HG03064 (cell line): ENCODE data around the gene PRRC2B.
"Not testable (repeated sequence)": the region's sequence is repeated elsewhere in the genome, so short reads cannot be mapped to it uniquely, and the experiment has no call there.

ENCODE experiments used
- ATAC-seq: cut with Tn5 transposase; IDR thresholded peaks from one replicate; pipeline ENCODE4 v1.9.1; 2021; ENCODE audit warnings: low read depth; ENCODE audit not compliant: unreplicated experiment

The PRRC2B gene

DNA sequence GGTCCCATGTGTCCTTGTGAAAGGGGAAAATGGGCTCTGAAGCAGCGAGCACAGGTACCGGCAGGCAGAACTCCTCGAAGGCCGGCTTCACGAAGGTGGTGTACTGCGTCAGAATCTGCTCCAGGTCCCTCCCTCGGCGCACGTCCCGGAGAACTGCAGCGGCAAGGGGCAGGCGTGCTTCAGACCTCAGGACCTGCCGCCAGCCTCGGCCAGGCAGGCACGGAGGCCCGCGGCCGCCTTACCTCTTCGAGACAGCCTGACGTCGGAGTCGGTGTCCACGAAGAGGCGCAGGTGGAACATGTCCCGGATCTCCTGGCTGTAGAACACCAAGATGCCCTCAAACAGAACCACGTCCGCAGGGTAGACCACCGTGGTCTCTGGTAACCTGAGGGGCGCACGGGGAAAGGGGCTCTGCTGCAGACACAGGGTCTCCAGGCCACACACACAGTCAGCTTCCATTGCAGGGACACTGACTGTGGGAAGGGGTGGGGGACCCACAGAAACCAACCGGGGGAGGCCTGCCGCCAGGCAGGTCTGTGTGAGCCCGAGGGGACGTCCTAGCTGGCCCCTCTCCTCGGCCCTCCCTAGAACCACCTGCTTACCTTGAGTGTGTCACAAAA is 135.1 kb downstream of the PRRC2B start:
- no peak for ATAC-seq

DNA sequence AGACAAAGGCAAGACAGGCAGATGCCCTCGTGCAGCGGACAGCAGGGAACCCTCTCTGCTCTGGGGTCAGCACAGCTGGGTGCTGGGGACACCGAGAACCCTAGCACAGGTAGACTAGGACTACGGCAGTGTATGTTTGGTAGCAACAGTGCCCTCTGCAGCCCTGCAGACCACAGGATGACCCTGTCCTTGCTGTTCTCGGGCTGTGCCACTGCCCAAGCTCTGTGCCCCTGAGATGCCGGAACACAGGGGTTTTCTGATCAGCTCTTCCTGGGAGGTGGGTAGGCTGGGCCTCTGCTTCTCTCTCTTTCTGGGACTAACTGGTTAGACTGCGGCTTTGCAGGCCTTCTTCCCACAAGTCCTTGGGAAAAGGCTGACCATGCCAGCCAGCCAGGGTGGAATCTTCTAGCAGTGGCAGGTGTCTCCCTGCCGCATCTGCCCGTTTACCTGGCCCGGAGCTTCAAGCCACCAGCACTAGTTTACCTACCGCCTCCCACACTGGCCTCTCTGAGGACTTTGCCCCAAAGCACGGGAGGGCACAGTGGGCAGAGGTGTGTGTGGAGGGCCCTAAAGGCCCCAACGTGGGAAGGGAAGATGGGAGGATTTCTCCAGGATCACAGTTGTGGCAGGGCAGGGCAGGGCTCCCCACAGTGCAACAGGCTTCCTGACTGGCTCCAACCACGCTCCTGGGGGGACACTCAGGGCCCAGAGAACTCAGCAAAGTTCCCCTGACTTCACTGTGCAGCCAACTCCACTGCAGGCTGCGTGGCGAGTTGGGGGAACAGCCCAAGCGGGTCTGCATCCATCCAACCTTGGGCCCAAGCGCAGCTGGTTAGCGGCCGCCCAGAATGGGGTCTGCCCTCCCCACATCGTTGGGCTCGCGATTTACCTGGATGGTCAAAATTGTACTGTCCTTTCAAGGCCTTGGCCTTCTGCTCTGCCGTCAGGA is 136.0 kb downstream of the PRRC2B start:
- no peak for ATAC-seq

DNA sequence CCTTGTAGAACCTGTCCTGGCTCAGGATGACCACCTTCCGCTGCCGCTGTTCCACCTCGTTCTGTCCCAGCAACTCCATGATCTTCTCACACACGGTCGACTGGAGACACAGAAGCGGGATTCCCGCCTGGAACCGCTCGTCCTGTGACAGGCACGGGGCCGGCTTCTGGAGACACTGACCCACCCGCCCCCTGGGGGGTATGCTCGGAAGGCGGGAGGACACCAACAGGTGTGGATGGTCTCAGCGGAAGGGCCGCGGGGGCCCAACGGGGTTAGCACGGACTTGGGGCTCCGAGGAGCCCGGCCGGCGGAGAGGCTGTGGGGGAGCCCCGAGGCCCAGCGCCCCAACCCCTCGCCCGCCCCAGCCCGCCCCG is 136.6 kb downstream of the PRRC2B start:
- ATAC-seq, result peak; percentile 22

DNA sequence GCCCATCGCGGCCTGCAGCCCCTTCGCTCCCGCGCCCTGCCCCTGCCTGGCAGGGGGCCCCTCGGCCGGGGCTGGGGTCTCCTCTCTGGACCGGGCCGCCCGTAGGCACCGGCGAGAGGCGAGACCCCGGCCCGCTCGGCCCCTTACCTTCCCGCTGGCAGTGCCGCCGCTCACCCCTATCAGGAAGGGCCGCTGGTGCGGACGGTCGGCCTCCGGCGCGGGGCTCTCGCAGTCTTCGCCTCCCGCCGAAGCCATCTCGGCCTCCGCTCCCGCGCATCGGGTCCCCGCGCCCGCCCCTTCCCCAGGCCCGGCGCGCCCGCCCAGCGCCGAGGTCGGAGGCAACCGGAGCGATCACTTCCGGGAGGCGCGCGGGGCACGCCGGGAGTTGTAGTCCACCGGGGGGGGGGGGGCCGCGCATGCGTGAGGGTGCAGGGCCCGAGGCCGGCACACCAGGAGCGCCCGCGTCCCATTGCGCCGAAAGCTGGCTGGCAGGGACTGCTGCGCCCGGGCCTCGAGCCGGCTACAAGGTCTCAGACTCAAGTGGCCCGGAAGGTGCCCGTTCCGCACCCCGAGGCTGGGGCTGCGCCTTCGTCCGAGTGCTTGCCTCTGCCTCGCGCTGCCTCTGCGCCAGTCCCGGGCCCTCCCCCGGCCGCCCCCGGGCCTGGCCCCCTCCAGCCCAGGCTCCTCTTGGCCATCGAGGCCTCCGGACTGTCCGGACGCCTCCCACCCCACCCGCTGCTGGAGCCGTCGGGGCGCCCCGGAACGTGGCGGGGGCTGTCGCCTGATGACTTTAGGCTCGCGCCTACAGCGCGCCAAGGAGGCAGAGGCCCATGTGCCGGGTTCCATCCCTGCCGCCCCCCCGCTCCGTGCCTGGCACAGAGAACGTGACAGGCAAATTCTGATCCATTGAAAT is 137.3 kb downstream of the PRRC2B start, which contains the start of gene UCK1:
Gene UCK1, minus strand, starts transcription at position 344 of the 913 bp plus-strand sequence. Its CDS starts 89 bp downstream, at position 255.
- ATAC-seq, result peak; percentile 64

DNA sequence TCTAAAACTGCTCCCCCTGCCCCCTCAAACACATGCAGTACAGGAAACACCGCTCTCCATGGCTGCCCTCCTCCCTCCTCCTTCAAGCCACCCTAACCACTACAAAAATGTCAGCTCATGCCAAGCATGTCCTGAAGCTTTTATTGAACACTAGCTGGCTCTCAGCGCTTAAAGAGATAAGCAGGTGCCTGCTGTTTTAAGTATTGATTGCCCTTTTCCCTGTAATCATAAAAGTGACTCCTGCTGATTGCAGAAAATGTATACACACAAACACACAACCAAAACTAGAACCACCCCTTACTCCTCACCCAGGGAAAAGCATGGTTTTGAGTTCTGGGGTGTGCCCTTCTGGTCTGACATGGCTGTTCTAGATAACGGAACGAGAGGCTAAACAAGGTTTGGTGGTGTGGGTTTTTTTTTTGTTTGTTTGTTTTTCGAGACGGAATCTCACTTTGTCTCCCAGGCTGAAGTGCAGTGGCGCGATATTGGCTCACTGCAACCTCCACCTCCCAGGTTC is 140.9 kb downstream of the PRRC2B start:
- no peak for ATAC-seq

DNA sequence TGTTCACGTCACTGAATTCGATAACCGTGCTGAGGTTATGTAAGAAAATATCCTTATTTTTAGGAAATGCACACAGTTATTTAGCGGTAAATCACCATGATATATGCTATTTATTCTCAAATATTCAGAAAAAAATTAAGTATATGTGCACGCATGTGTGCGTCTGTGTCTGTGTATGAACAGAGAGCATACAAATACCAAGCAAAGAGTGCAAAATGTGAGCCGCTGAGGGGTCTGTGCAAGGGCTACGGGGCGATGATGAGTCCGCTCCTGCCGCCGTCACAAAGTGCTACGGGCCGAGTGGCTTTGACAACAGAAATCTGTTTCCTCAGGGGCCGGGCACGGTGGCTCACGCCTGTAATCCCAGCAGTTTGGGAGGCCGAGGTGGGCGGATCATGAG is 144.1 kb downstream of the PRRC2B start:
- ATAC-seq, result no peak

DNA sequence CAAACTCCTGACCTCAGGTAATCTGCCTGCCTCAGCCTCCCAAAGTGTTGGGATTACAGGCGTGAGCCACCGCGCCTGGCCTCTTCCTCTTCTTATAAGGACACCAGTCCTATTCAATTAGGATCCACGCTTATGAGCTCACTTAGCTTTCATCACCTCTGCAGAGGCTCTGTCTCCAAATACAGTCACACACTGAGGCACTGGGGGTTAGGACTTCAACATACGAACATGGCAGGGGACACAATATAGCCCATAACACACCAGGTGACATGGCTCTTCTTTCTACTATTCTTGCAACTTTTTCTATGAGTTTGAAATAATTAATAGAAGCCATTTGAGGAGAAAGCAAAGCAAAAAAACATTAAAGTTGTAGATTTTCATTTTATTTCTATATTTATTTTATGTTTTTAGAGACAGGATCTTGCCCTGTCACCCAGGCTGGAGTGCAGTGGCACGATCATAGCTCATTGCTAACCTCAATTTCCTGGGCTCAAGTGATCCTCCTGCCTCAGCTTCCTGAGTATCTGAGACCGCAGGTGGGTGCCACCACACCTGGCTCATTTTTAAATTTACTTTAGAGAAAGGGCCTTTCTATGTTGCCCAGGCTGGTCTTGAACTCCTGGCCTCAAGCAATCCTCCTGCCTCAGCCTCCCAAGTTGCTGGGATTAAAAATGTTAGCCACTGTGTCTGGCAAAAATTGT is 145.5 kb downstream of the PRRC2B start:
- no peak for ATAC-seq

DNA sequence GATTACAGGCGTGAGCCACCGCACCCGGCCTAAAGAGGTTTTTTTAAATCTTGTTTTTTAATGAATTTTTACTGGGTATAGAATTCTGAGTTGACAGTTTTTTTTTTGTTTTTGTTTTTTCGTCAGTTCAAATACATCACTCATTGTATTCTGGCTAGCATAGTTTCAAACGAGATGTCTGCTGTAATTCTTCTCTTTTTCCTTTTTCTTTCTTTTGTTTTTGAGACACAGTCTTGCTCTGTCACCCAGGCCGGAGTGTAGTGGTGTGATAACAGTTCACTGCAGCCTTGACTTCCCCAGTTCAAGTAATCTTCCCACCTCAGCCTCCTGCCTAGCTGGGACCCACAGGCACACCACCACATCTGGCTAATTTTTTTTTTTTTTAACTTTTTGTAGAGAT is 149.3 kb downstream of the PRRC2B start:
- no peak for ATAC-seq

DNA sequence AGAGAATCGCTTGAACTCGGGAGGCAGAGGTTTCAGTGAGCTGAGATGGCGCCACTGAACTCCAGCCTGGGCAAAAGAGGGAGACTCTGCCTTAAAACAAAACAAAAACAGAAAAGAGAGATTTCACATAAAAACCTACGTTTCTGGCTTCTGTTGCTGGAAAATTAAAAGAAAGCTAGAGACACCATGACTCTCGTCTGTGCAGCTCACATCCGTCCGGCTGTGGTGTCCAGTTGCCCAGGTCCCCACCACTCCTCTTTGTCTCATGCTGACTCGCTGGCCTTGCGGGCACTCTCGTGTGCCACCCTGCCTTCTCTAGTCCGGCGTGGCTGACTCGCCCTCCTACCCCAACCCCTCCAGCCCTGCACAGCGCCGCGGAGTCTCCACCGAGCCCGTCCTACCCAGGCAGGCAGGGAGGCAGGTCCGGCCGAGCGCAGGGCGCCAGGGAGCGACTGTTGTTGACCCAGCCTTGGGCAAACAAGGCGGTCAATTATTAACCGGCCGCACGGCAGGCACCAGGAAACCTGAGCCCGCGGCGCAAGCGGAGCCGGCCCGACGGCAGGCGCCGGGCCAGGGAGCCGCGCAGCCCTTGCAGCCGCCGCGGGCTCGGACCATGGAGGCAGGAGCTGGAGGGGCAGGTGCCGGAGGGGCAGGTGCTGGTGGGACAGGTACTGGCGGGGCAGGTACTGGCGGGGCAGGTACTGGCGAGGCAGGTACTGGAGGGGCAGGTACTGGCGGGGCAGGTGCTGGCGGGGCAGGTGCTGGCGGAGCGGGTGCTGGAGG is 151.3 kb downstream of the PRRC2B start, which contains the start of gene PRRT1B:
Gene PRRT1B, plus strand, starts transcription at position 521 of the 783 bp plus-strand sequence. Its CDS starts 93 bp downstream, at position 614.
- ATAC-seq, result no peak

DNA sequence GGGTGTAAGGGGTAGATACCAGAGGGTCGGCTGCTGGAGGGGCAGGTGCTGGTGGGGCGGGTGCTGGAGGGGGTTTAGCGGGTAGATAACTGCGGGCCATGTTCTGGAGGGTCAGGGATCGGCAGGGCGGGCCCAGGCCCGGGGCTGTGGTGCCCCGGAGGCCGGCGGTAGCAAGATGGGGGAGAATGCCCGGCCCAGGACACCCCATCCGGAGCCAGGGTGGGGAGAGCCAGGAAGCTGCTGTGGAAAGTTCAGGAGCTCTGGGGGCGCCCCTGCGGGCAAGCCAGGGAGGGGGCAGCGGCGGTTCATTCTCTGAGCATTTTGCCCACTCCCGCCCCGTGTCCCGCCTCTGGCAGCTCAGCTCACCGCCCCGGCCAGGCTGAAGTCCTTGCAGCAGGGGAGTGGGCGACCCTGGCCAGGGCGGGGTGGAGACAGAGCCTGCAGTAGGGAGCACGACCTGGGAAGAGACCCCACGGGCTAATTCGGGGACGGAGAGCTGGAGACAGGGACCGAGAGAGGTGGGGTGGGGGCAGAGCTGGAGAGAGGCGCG is 152.0 kb downstream of the PRRC2B start:
- ATAC-seq, result no peak

DNA sequence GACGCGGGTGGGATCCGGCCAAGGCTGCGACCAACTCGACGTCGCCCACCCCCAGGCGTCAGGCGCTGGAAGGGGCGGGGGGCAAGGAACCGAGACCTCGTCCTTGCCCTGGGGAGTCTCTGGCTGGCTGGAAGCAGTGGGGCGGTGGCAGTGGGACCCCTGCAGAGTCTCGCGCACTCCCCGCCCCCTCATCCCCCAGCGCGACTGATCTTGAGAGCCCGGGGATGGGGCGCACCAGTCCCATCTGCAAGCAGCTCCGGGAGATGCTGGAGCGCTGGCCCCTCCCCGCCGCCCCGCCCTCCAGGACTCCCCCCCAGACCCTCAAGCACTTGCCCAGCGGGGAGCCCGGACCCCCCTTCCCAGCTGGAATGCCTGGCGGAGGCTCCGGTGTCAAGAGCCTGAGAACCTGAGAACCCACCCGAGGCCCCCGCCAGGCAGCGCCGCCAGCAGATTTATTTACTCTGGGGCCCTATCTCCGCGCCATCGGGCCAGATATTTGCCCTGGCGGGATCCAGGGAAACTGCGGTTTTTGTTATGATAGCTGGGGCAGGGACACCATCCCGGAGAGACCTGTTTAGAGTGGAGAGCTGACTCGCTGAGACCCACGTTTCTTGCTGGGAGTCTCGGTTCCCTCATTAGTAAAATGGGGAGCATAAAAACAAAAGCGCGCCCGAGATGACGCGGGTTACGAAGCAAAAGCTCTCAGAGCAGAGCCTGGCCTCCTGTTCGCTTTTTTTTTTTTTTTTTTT is 152.6 kb downstream of the PRRC2B start:
- ATAC-seq, result no peak

DNA sequence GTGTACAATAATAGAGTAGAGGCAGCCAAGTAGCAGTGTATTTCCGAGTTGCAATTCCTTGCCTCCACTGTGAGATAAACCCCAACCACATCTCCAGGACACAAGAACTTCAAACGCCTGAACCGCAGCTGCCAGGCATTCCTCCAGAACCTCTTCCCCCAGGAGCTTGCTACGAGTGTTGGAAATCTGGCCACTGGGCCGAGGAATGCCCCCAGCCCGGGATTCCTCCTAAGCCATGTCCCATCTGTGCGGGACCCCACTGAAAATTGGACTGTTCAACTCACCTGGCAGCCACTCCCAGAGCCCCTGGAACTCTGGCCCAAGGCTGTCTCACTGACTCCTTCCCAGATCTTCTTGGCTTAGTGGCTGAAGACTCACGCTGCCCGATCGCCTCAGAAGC is 155.3 kb downstream of the PRRC2B start:
- not testable (repeated sequence) for ATAC-seq
